Spleen (tissue), 11 donors: ENCODE data around the gene AIRE. TPM values are rescaled to one million over a fixed set of nuclear protein-coding genes. Genes with fewer than 3 reads are reported as not detected.

Experiments
- DNase-seq: peaks from one replicate; pipeline ENCODE4 v3.0.0-alpha.2; 2020
- H3K27ac ChIP-seq, 8 donors: fragments of 200-600 bp; sonication (generic) in 7 of 8; 1 replicate in 4 of 8; 2 replicates in 4 of 8; pipeline versions ENCODE4 v1.5.0 to v1.8.0; 2016 to 2021; ENCODE audit warnings: inconsistent platforms in 4 of 8, mild to moderate bottlenecking in 4 of 8, moderate library complexity in 1 of 8
- H3K27me3 ChIP-seq, 7 donors: fragments of 200-600 bp; sonication (generic) in 6 of 7; replicated peaks in 1 of 7; 1 replicate in 4 of 7; 2 replicates in 3 of 7; pipeline versions ENCODE4 v1.5.0 to v1.8.0; 2016 to 2021; ENCODE audit warnings: inconsistent platforms in 3 of 7, mild to moderate bottlenecking in 1 of 7
- H3K36me3 ChIP-seq, 6 donors: fragments of 200-600 bp; sonication (generic) in 5 of 6; 1 replicate in 4 of 6; 2 replicates in 2 of 6; pipeline versions ENCODE4 v1.5.0 to v1.8.0; 2016 to 2021; ENCODE audit warnings: inconsistent platforms in 2 of 6
- H3K4me1 ChIP-seq, 6 donors: fragments of 200-600 bp; sonication (generic) in 5 of 6; 1 replicate in 3 of 6; 2 replicates in 3 of 6; pipeline versions ENCODE4 v1.5.0 to v1.8.0; 2016 to 2021; ENCODE audit warnings: inconsistent platforms in 3 of 6
- H3K4me3 ChIP-seq, 8 donors: fragments of 200-600 bp; sonication (generic) in 7 of 8; 1 replicate in 4 of 8; 2 replicates in 4 of 8; pipeline versions ENCODE4 v1.5.0 to v1.8.0; 2016 to 2021; ENCODE audit warnings: inconsistent platforms in 4 of 8, mild to moderate bottlenecking in 4 of 8, moderate library complexity in 2 of 8
- H3K9me3 ChIP-seq, 8 donors: fragments of 200-600 bp; sonication (generic) in 7 of 8; 1 replicate in 4 of 8; 2 replicates in 4 of 8; pipeline versions ENCODE4 v1.5.0 to v1.8.0; 2016 to 2021; ENCODE audit warnings: inconsistent platforms in 4 of 8
- CTCF ChIP-seq, 11 experiments: fragments of 200-600 bp in 7 of 11; fragments of 450-650 bp in 4 of 11; sonication (generic) in 4 of 11; IDR thresholded peaks in 8 of 11; conservative IDR thresholded peaks in 3 of 11; 1 replicate in 7 of 11; 2 replicates in 4 of 11; pipeline versions ENCODE4 v1.4.0 to v1.8.0; 2016 to 2021; ENCODE audit warnings: antibody characterized with exemption in 11 of 11, inconsistent platforms in 4 of 11, mild to moderate bottlenecking in 1 of 11
- POLR2A ChIP-seq, 3 donors: fragments of 450-650 bp; IDR thresholded peaks; one replicate each; pipeline ENCODE4 v1.5.1; 2017; ENCODE audit warnings: antibody characterized with exemption in 3 of 3, mild to moderate bottlenecking in 1 of 3
- POLR2AphosphoS5 ChIP-seq, 3 donors: sonication (generic); formaldehyde crosslinking; IDR thresholded peaks; one replicate each; pipeline ENCODE4 v1.5.1; 2017; ENCODE audit warnings: antibody characterized with exemption in 3 of 3
- WGBS, 5 donors: extraction: QIAGEN DNeasy Blood & Tissue Kit in 3 of 5; methylation state at CpG; one replicate each; pipeline versions ENCODE4 v1.1.5 to v1.1.7; 2013 to 2018; 5-methylcytosine and 5-hydroxymethylcytosine counted together
- intact Hi-C: fragments of 100-400 bp; cut with DNase I; formaldehyde crosslinking; loops from one replicate; pipeline ENCODE4 v1.15.0; 2023; ENCODE audit warnings: low total_unique reads
- polyA plus RNA-seq, 3 donors: library from polyadenylated mRNA; stranded (reverse); fragments of 200-250 nt; gene quantifications; one replicate each; pipeline ENCODE4 v1.2.1, GENCODE V29; 2013
- total RNA-seq, 7 donors: library from RNA; depleted of rRNA in 3 of 7; stranded (reverse); fragments of >200 nt in 3 of 7; fragmentation: NEBNext Ultra II Directional in 4 of 7; extraction: Animal tissue kit (Norgen Biotek cat#: 25700) in 4 of 7; gene quantifications; one replicate each; pipeline versions ENCODE4 v1.1.0 to v1.2.1, GENCODE V29; 2016 to 2021
- donor health status: healthy with polysubstance abuse.
- donor health status: DM: no; HTN: no; CAD: no; lungs with moderate emphysema.
- donor health status: DM: no; HTN: no; CAD: no.
- donor health status: Bipolar disorder and iron deficiency.
- donor health status: healthy.
- donor health status: DM: no; HTN: no; CAD: no.
- donor health status: DM: yes; HTN: yes; CAD: no.

The AIRE gene
- total and polyA plus RNA-seq, 10 donors = 0.08 to 0.16 (median 0.10) TPM; not detected in 6

GRCh38 chr21:44331209-44331608, 45.5 kb downstream of the AIRE start:
- Histone ChIP-seq H3K27ac (no peak overlapping the region), H3K4me1 (peaks cover 0 to 11% (median 0%) of the 10 kb centered on the region in 6 donors), H3K9me3 (no peaks in the 10 kb centered on the region), H3K27me3 (no peaks in the 10 kb centered on the region), H3K36me3 (peaks cover 0 to 83% (median 35%) of the 10 kb centered on the region in 6 donors), H3K4me3 (no peak overlapping the region)
- intact Hi-C loops = loop anchor here (10.0 kb wide), 1 partner anchor 104 kb away; no protein-coding TSS in a partner anchor
- no peak for DNase-seq
- TF ChIP-seq POLR2A (IDR thresholded peaks at IDR 0.05) (no peak), POLR2AphosphoS5 (IDR thresholded peaks at IDR 0.05) (peak in 1 of 3 donors; percentile 27)
- 83 to 93% (median 92%) methylated on average over 3 to 16 of the region's 16 CpGs for WGBS, 5 donors

- intact Hi-C loops = loop anchor here (10.0 kb wide), 1 partner anchor 103 kb away; no protein-coding TSS in a partner anchor
- no peak overlapping the region for H3K27ac ChIP-seq
- TF ChIP-seq POLR2AphosphoS5 (IDR thresholded peaks at IDR 0.05) (peak; percentile 35 to 68 (median 38)), CTCF (IDR thresholded peaks at IDR 0.05 in 8 of 11, conservative IDR thresholded peaks at IDR 0.05 in 3 of 11) (no peak)
- no peaks in the 10 kb centered on the region for H3K9me3 ChIP-seq
- WGBS, 5 donors = 63 to 89% (median 83%) methylated on average over 8 to 20 of the region's 20 CpGs
- no peak overlapping the region for H3K4me3 ChIP-seq
- DNase-seq = no peak
- peaks cover 0 to 83% (median 32%) of the 10 kb centered on the region in 6 donors for H3K36me3 ChIP-seq
- peaks cover 0 to 11% (median 0%) of the 10 kb centered on the region in 6 donors for H3K4me1 ChIP-seq
- H3K27me3 ChIP-seq = no peaks in the 10 kb centered on the region
These were observed 46.1 kb downstream of the AIRE start for GRCh38 chr21:44331650-44332307.

- DNase-seq = no peak
- Histone ChIP-seq H3K36me3 (peaks cover 0 to 83% (median 28%) of the 10 kb centered on the region in 6 donors), H3K9me3 (no peaks in the 10 kb centered on the region), H3K4me3 (no peak overlapping the region), H3K27ac (no peak overlapping the region), H3K27me3 (no peaks in the 10 kb centered on the region), H3K4me1 (peaks cover 0 to 10% (median under 1%) of the 10 kb centered on the region in 6 donors)
- WGBS, 5 donors = 88 to 94% (median 92%) methylated on average over 17 of the region's 17 CpGs
- intact Hi-C loops = loop anchor here (10.0 kb wide), 1 partner anchor 102 kb away; no protein-coding TSS in a partner anchor
- TF ChIP-seq CTCF (IDR thresholded peaks at IDR 0.05 in 8 of 11, conservative IDR thresholded peaks at IDR 0.05 in 3 of 11) (no peak), POLR2AphosphoS5 (IDR thresholded peaks at IDR 0.05) (peak in 1 of 3 donors; percentile 68)
These were observed 46.7 kb downstream of the AIRE start for GRCh38 chr21:44332383-44332782.

GRCh38 chr21:44332965-44333364, 47.3 kb downstream of the AIRE start:
- Histone ChIP-seq H3K27me3 (no peaks in the 10 kb centered on the region), H3K4me3 (no peak overlapping the region), H3K27ac (no peak overlapping the region), H3K4me1 (peaks cover 0 to 10% (median 2%) of the 10 kb centered on the region in 6 donors), H3K9me3 (no peaks in the 10 kb centered on the region), H3K36me3 (peaks cover 0 to 78% (median 24%) of the 10 kb centered on the region in 6 donors)
- DNase-seq = no peak
- intact Hi-C loops = loop anchor here (10.0 kb wide), 1 partner anchor 102 kb away; no protein-coding TSS in a partner anchor
- WGBS, 5 donors = 94 to 98% (median 97%) methylated on average over 9 to 22 of the region's 22 CpGs
- TF ChIP-seq POLR2A (IDR thresholded peaks at IDR 0.05) (no peak), POLR2AphosphoS5 (IDR thresholded peaks at IDR 0.05) (no peak), CTCF (IDR thresholded peaks at IDR 0.05 in 8 of 11, conservative IDR thresholded peaks at IDR 0.05 in 3 of 11) (no peak)
